ENCODE data around the gene UXS1.

Gene UXS1

DNA sequence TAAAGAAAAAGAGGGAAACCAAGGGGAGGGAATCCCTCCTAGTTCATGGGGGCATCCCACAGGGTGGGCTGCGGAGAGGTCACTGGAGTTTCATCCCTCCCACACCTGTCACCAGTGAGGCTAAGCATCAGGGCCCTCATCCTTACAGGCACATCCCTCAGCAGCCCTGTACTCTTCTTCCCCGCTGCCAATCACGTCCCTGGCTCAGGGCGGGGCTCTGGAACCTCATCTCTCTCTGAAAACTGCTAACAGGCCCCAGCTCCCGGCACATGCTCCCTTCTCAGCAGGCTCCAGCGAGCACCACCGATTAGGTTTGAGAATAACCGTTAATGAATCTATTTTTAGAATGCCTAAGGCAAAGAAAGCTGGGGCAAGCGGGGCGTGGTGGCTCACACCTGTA, 13.0 kb downstream of the UXS1 start:
- Histone ChIP-seq H3K4me1 (ENCODE audit: insufficient read depth, low read length, poor library complexity, severe bottlenecking) (peaks cover 58% of the 10 kb centered on the region), H3K4me2 (ENCODE audit: low read depth, low read length, poor library complexity, severe bottlenecking) (no peak overlapping the region), H3F3A (ENCODE audit: low read depth) (0 out of 2 replicates have a peak, but pooled peaks cover 5% of the 10 kb centered on the region), H3K79me2 (ENCODE audit: insufficient read depth, low read length) (peaks cover 87% of the 10 kb centered on the region), H4K20me1 (ENCODE audit: insufficient read depth, low read length, poor library complexity, severe bottlenecking) (peaks cover 32% of the 10 kb centered on the region), H3K36me3 (ENCODE audit: insufficient read depth, low read length) (no peaks in the 10 kb centered on the region), H3K4me3 (ENCODE audit: low read length, poor library complexity, severe bottlenecking) (no peak overlapping the region), H3K9ac (ENCODE audit: low read depth, low read length, poor library complexity, severe bottlenecking) (no peak overlapping the region), H3K9me3 (ENCODE audit: insufficient read depth, low read depth, low read length) (no peaks in the 10 kb centered on the region), H3K27me3 (ENCODE audit: insufficient read depth, low read length, poor library complexity, severe bottlenecking) (no peaks in the 10 kb centered on the region), H3K9me2 (replicated peaks; ENCODE audit: low read depth, low read length) (no peaks in the 10 kb centered on the region), H2AFZ (ENCODE audit: low read length) (no peak overlapping the region)
- no peak for TF ChIP-seq EZH2phosphoT487 (IDR thresholded peaks at IDR 0.05; ENCODE audit: borderline replicate concordance)
- TF ChIP-seq, protein P1, sequence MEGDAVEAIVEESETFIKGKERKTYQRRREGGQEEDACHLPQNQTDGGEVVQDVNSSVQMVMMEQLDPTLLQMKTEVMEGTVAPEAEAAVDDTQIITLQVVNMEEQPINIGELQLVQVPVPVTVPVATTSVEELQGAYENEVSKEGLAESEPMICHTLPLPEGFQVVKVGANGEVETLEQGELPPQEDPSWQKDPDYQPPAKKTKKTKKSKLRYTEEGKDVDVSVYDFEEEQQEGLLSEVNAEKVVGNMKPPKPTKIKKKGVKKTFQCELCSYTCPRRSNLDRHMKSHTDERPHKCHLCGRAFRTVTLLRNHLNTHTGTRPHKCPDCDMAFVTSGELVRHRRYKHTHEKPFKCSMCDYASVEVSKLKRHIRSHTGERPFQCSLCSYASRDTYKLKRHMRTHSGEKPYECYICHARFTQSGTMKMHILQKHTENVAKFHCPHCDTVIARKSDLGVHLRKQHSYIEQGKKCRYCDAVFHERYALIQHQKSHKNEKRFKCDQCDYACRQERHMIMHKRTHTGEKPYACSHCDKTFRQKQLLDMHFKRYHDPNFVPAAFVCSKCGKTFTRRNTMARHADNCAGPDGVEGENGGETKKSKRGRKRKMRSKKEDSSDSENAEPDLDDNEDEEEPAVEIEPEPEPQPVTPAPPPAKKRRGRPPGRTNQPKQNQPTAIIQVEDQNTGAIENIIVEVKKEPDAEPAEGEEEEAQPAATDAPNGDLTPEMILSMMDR (conservative IDR thresholded peaks at IDR 0.05; ENCODE audit: low read length), result no peak

DNA sequence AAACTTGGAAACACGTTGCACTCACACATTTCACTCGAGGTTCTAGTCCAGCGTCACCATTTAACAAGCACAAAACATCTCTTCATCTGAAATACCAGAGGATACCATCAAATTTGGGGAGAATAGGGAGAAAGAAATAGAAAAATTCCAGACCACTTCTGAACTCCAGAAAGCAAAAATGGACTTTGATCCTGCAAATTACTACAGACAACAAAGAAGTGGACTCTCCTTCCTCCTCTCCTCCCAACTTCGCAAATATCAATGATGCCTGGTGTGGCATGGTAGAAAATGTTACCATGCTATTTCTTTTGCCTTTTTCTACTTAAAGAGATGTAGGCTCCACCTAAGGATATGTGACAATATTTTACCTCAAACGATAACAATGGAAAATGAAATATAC, 13.5 kb downstream of the UXS1 start:
- no peak overlapping the region for H3K4me2 ChIP-seq (ENCODE audit: low read depth, low read length, poor library complexity, severe bottlenecking)

GRCh38 chr2:106178716-106179115, 15.4 kb downstream of the UXS1 start:
- H3K9ac ChIP-seq (ENCODE audit: low read depth, low read length, poor library complexity, severe bottlenecking), result no peak overlapping the region
- no peaks in the 10 kb centered on the region for H3K36me3 ChIP-seq (ENCODE audit: insufficient read depth, low read length)
- H3K4me1 ChIP-seq (ENCODE audit: insufficient read depth, low read length, poor library complexity, severe bottlenecking), result peaks cover 67% of the 10 kb centered on the region
- no peak overlapping the region for H3K4me3 ChIP-seq (ENCODE audit: low read length, poor library complexity, severe bottlenecking)
- no peak for TF ChIP-seq EZH2phosphoT487 (IDR thresholded peaks at IDR 0.05; ENCODE audit: borderline replicate concordance)
- TF ChIP-seq, protein P1 (conservative IDR thresholded peaks at IDR 0.05; ENCODE audit: low read length), result no peak
- no peaks in the 10 kb centered on the region for H3K9me3 ChIP-seq (ENCODE audit: insufficient read depth, low read depth, low read length)
- peaks cover 36% of the 10 kb centered on the region for H4K20me1 ChIP-seq (ENCODE audit: insufficient read depth, low read length, poor library complexity, severe bottlenecking)
- H2AFZ ChIP-seq (ENCODE audit: low read length), result no peak overlapping the region
- H3K79me2 ChIP-seq (ENCODE audit: insufficient read depth, low read length), result peaks cover 88% of the 10 kb centered on the region
- H3K9me2 ChIP-seq (replicated peaks; ENCODE audit: low read depth, low read length), result no peaks in the 10 kb centered on the region
- H3K27me3 ChIP-seq (ENCODE audit: insufficient read depth, low read length, poor library complexity, severe bottlenecking), result no peaks in the 10 kb centered on the region
- H3F3A ChIP-seq (ENCODE audit: low read depth), result 0 out of 2 replicates have a peak, but pooled peaks cover 5% of the 10 kb centered on the region
- no peak overlapping the region for H3K4me2 ChIP-seq (ENCODE audit: low read depth, low read length, poor library complexity, severe bottlenecking)

More for the DNA sequence above, 13.5 kb downstream of the UXS1 start:
- H3K4me1 ChIP-seq (ENCODE audit: insufficient read depth, low read length, poor library complexity, severe bottlenecking), result peaks cover 63% of the 10 kb centered on the region
- H3K9ac ChIP-seq (ENCODE audit: low read depth, low read length, poor library complexity, severe bottlenecking), result no peak overlapping the region
- peaks cover 87% of the 10 kb centered on the region for H3K79me2 ChIP-seq (ENCODE audit: insufficient read depth, low read length)
- H3K4me3 ChIP-seq (ENCODE audit: low read length, poor library complexity, severe bottlenecking), result no peak overlapping the region
- H3K9me3 ChIP-seq (ENCODE audit: insufficient read depth, low read depth, low read length), result no peaks in the 10 kb centered on the region
- H2AFZ ChIP-seq (ENCODE audit: low read length), result no peak overlapping the region
- 0 out of 2 replicates have a peak, but pooled peaks cover 5% of the 10 kb centered on the region for H3F3A ChIP-seq (ENCODE audit: low read depth)
- H3K27me3 ChIP-seq (ENCODE audit: insufficient read depth, low read length, poor library complexity, severe bottlenecking), result no peaks in the 10 kb centered on the region
- no peaks in the 10 kb centered on the region for H3K36me3 ChIP-seq (ENCODE audit: insufficient read depth, low read length)
- TF ChIP-seq, protein P1 (conservative IDR thresholded peaks at IDR 0.05; ENCODE audit: low read length), result no peak
- no peak for TF ChIP-seq EZH2phosphoT487 (IDR thresholded peaks at IDR 0.05; ENCODE audit: borderline replicate concordance)
- no peaks in the 10 kb centered on the region for H3K9me2 ChIP-seq (replicated peaks; ENCODE audit: low read depth, low read length)
- peaks cover 32% of the 10 kb centered on the region for H4K20me1 ChIP-seq (ENCODE audit: insufficient read depth, low read length, poor library complexity, severe bottlenecking)

Measured in Loucy (cell line).